OCI-LY7 (cell line): Measurements from ENCODE around the gene SUPT20H.

Experiments used
- EZH2phosphoT487 ChIP-seq: fragments of 200-600 bp; sonication (generic); IDR thresholded peaks from 2 replicates; pipeline ENCODE4 v1.6.1; 2018; ENCODE audit warnings: low read depth, borderline replicate concordance, mild to moderate bottlenecking, mixed run types, antibody characterized with exemption, low read length, moderate library complexity, mixed read lengths
- TF ChIP-seq, protein P1 (sequence below): fragments of 200-600 bp; sonication (generic); conservative IDR thresholded peaks from 2 replicates; pipeline ENCODE4 v1.5.1; 2014; ENCODE audit warnings: mild to moderate bottlenecking, antibody characterized with exemption, low read length, moderate library complexity, mixed read lengths

DNA sequence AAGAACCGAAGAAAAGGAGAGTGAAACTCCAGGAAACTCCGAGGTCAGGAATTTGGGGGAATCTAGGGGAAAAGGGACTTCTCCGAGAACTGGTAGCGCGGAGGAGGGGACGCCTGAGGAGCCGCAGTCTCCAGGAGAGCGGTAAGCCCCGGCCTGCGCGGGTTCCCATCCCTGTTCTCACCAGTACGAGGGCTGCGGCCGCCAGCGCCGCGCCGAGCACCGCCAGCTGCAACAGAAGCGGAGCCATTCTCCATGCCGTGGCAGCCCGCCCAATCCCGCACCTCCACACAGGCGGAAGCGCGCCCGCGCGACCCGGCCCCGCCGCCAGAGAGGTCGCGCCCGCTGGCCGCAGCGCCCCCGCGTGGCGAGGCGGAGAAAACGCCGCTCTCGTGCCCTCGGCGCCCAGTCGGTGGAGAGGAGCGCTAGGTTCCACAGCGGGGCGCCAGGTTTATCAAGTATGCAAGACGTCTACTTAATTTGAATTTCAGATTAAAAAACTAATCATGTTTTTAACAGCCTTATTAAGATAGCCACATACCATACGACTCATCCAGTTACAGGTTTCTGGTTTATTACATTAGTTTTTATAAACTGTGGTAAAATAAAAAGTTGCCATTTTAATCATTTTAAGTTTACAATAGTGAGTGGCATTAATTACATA lies 60.3 kb downstream of the SUPT20H start, which contains the start of gene ALG5:
- TF ChIP-seq, protein P1, sequence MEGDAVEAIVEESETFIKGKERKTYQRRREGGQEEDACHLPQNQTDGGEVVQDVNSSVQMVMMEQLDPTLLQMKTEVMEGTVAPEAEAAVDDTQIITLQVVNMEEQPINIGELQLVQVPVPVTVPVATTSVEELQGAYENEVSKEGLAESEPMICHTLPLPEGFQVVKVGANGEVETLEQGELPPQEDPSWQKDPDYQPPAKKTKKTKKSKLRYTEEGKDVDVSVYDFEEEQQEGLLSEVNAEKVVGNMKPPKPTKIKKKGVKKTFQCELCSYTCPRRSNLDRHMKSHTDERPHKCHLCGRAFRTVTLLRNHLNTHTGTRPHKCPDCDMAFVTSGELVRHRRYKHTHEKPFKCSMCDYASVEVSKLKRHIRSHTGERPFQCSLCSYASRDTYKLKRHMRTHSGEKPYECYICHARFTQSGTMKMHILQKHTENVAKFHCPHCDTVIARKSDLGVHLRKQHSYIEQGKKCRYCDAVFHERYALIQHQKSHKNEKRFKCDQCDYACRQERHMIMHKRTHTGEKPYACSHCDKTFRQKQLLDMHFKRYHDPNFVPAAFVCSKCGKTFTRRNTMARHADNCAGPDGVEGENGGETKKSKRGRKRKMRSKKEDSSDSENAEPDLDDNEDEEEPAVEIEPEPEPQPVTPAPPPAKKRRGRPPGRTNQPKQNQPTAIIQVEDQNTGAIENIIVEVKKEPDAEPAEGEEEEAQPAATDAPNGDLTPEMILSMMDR = peak; percentile 99
- no peak for TF ChIP-seq EZH2phosphoT487
